Measurements from ENCODE around the gene OR6B2.

The OR6B2 gene

DNA sequence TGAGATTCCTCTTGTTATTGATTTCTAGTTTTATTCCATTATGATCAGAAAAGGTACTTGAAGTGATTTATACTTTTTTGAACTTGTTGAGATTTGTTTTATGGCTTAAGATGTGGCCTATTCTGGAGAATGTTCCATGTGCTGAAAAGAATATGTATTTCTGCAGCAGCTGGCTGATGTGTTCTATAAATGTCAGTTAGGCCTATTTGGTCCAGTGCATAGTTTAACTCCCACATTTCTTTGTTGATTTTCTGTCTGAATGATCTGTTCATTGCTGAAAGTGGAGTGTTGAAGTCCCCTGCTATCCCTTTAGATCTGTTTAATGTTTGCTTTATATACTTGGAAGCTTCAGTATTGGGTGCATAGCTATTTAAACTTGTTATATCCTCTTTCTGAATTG lies 7.1 kb upstream of the OR6B2 start:
- DNase-seq, result no peak

DNA sequence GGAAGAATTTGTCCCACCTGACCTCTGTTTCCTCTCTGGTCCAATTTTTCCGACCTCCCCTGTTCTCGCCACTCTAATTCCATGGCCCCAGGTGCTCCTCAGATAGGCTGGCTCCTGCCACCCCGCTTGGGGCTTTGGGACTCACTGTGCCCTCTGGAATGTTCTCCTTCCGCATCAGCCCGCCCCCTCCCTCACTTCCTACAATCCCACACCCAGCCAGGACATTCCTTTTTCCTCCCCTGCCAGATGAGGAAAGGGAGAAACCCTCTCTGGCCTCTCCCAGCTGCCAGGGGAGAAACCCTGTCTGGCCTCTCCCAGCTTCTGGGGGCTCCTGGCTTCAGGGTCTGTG lies 3.1 kb upstream of the OR6B2 start:
- no peak for DNase-seq

- DNase-seq, result no peak
Measured at GRCh38 chr2:240032406-240033329, 2.4 kb upstream of the OR6B2 start.

DNA sequence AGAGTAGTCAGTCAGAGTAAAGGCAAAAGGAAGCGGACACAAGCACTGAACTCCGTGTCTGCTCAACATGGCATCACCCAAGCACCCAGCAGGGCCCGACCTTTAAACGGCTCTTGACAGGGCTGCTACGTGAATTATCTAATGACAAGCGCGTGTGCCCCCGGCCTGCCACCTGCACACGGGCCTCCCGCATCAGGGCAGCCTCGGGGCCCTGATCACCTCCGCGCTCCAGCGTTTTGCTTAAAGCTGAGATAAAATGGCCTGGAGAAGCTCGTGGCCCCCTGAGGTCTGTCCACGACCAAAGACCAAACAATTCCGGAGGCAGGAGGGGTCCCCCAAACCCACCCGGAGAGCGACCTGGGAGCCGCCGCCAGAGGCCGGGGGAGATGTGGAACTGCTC lies 5.5 kb downstream of the OR6B2 start:
- DNase-seq, result no peak

- no peak for DNase-seq
Measured at GRCh38 chr2:240023792-240024191, 6.4 kb downstream of the OR6B2 start.

- peak; percentile 59 for DNase-seq
Measured at GRCh38 chr2:240021488-240022104, 8.6 kb downstream of the OR6B2 start.

- no peak for DNase-seq
Measured at GRCh38 chr2:240018071-240018750, 12.0 kb downstream of the OR6B2 start.

GRCh38 chr2:240014327-240014726 lies 15.9 kb downstream of the OR6B2 start:
- no peak for DNase-seq

GRCh38 chr2:240013343-240013742 lies 16.9 kb downstream of the OR6B2 start:
- no peak for DNase-seq

DNA sequence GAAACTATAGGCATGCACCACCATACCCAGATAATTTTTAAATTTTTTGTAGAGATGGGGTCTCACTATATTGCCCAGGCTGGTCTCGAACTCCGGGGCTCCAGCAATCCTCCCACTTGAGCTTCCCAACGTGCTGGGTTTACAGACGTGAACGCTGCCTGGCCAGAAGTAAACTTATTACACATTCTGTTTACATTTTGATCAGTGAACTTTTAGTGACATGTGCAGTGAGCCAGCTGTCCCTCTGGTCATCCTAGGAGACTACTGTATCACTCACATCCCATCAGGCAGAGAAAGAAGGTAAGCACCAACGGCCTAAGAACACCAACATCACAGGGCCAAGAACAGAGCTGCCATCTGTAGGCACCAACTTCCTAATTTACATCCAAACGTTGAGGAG lies 27.2 kb downstream of the OR6B2 start:
- no peak for DNase-seq

GRCh38 chr2:240000671-240001070 lies 29.6 kb downstream of the OR6B2 start:
- no peak for DNase-seq

GRCh38 chr2:239997686-239998409 lies 32.4 kb downstream of the OR6B2 start:
- no peak for DNase-seq

DNA sequence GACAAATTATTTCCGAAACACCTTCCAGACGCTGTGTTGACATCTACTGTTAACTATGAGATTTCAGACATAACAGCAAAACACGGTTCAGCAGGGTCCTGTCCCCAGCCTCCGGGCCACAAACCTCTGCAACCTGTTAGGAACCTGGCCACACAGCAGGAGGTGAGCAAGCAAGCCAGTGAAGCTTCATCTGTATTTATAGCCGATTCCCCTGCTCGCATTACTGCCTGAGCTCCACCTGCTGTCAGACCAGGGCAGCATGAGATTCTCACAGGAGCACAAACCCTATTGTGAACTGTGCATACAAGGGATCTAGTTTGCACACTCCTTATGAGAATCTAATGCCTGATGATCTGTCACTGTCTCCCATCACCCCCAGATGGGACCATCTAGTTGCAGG lies 36.1 kb downstream of the OR6B2 start:
- DNase-seq, result no peak

- DNase-seq, result no peak
Measured at GRCh38 chr2:239993291-239993690, 36.9 kb downstream of the OR6B2 start.

GRCh38 chr2:239991689-239992314 lies 38.4 kb downstream of the OR6B2 start:
- DNase-seq, result peak; percentile 28

GRCh38 chr2:239990966-239991365 lies 39.3 kb downstream of the OR6B2 start:
- no peak for DNase-seq

DNA sequence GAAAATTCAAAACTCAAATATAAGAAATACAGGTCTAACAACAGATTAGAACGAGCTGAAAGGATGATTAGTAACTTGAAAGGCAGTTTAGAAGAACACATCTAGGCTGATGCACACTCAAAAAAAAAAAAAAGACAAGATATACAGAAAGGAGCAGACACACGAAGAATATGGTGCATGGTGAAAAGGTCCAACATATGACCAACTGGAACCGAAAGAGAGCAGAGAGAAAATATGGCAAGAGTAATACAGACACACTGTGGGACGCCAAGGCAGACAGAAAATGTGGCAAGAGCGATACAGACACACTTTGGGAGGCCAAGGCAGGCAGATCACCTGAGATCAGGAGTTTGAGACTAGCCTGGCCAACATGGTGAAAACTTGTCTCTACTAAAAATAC lies 44.9 kb downstream of the OR6B2 start:
- no peak for DNase-seq

- DNase-seq, result no peak
Measured at GRCh38 chr2:239984421-239985194, 45.6 kb downstream of the OR6B2 start.

DNA sequence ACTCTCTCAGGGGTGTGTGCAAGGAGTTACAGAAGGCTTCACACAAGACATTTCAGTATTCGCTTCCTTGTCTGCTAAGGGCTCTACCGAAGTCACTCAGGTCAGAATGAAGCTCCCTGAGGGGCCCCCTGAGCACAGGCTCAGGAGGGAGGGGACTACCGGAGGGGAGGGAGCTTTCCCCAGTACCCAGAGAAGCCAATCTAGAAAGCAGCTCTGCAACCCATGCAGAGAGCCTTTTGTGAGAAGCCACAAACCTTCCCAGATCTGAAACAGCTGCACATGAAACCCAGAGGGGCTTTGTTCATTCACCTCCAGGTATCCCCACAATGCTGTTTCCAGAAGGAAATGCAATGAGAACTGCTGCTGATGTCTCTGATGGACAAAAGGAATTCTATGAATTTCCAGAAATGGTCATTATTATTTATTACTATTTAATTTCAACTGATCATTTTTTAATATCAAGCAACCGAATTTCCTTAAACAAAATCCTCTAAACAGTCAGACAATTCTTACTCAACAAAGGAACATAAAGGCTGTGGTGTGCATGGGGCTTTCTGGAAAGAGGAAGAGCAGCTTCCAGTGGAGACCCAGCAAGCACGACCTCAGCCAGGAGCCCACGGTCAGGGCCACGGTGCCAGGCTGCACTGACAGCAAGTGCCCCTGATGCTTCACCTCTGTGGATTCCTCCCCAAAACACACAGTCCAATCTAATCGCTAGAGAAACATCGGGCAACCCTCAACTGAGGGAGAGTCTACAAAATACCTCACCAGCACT lies 47.0 kb downstream of the OR6B2 start:
- DNase-seq, result no peak
